PC-3 (cell line): Measurements from ENCODE around the gene PPP1R2C.

ENCODE experiments used
- EZH2phosphoT487 ChIP-seq: fragments of 300-600 bp; sonication (generic); IDR thresholded peaks from 2 replicates; pipeline ENCODE4 v1.6.1; 2018; ENCODE audit warnings: mild to moderate bottlenecking, antibody characterized with exemption, low read length, borderline replicate concordance
- TF ChIP-seq, protein P1 (sequence below): fragments of 300-600 bp; sonication (generic); conservative IDR thresholded peaks from 2 replicates; pipeline ENCODE4 v1.5.1; 2017; ENCODE audit warnings: antibody characterized with exemption, low read depth, mild to moderate bottlenecking, low read length

DNA sequence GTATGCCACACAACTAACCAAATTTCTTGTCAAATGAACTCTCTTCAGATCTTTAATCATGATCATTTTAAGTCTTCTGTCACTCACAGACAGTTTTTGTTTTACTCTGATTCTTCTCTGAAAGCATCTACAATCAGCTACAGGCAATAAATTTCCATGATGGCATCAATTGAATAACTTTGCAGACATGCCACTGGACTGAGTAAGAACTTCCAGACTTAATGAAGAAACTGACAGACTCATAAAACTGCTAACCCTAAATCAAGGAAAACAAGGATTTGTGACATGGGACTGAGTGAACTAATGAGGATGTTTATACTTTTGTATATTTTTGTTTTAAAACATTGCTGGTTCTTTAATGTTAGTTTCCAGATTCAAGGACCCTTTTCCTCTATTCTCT, 5.5 kb upstream of the PPP1R2C start:
- TF ChIP-seq, protein P1, sequence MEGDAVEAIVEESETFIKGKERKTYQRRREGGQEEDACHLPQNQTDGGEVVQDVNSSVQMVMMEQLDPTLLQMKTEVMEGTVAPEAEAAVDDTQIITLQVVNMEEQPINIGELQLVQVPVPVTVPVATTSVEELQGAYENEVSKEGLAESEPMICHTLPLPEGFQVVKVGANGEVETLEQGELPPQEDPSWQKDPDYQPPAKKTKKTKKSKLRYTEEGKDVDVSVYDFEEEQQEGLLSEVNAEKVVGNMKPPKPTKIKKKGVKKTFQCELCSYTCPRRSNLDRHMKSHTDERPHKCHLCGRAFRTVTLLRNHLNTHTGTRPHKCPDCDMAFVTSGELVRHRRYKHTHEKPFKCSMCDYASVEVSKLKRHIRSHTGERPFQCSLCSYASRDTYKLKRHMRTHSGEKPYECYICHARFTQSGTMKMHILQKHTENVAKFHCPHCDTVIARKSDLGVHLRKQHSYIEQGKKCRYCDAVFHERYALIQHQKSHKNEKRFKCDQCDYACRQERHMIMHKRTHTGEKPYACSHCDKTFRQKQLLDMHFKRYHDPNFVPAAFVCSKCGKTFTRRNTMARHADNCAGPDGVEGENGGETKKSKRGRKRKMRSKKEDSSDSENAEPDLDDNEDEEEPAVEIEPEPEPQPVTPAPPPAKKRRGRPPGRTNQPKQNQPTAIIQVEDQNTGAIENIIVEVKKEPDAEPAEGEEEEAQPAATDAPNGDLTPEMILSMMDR: no peak
- no peak for TF ChIP-seq EZH2phosphoT487
